DOHH2 (cell line): ENCODE measurements around the gene MYH6.
A peak's percentile ranks its signal among the peaks of the same experiment; 100 is the strongest.
"Not testable (repeated sequence)": the region's sequence is repeated elsewhere in the genome, so short reads cannot be mapped to it uniquely, and the experiment has no call there.

Experiments
- CTCF ChIP-seq: fragments of 200-600 bp; sonication (generic); IDR thresholded peaks from one replicate; pipeline ENCODE4 v1.5.1; 2014; ENCODE audit warnings: antibody characterized with exemption, mild to moderate bottlenecking, low read depth, low read length; ENCODE audit not compliant: poor library complexity, severe bottlenecking
- EZH2phosphoT487 ChIP-seq: fragments of 200-600 bp; sonication (generic); IDR thresholded peaks from 2 replicates; pipeline ENCODE4 v1.6.1; 2017; ENCODE audit warnings: borderline replicate concordance, mild to moderate bottlenecking, antibody characterized with exemption, low read length, moderate library complexity, mixed read lengths

GRCh38 chr14:23456883-23457586, 49.0 kb upstream of the MYH6 start:
- TF ChIP-seq CTCF = peak; percentile 16
- not testable (repeated sequence) for TF ChIP-seq EZH2phosphoT487
